Mesothelial cell of epicardium (in vitro differentiated cells): ENCODE results near the gene RP9. TPM values are rescaled to one million over a fixed set of nuclear protein-coding genes. Genes with fewer than 3 reads are reported as not detected.

Source experiments
- DNase-seq, 2 experiments: peaks; one replicate each; pipeline ENCODE4 v3.0.0; 2021; ENCODE audit warnings: low spot score in 2 of 2; ENCODE audit not compliant: unreplicated experiment in 2 of 2
- H3K27ac Mint-ChIP-seq: 2 replicates; pipeline ENCODE4 v1.8.0; 2021; ENCODE audit warnings: mixed read lengths
- H3K27me3 Mint-ChIP-seq: 2 replicates; pipeline ENCODE4 v1.8.0; 2021; ENCODE audit warnings: low read depth, mixed read lengths
- H3K36me3 Mint-ChIP-seq: 2 replicates; pipeline ENCODE4 v1.8.0; 2021; ENCODE audit warnings: mixed read lengths
- H3K4me1 Mint-ChIP-seq: 2 replicates; pipeline ENCODE4 v1.8.0; 2021; ENCODE audit warnings: mixed read lengths
- H3K4me3 Mint-ChIP-seq: 2 replicates; pipeline ENCODE4 v1.8.0; 2021; ENCODE audit warnings: mild to moderate bottlenecking, moderate library complexity, mixed read lengths
- H3K9me3 Mint-ChIP-seq: 2 replicates; pipeline ENCODE4 v1.8.0; 2021; ENCODE audit warnings: mixed read lengths
- CTCF ChIP-seq: fragments of 200-600 bp; sonication (generic); IDR thresholded peaks from one replicate; pipeline ENCODE4 v1.5.0; 2021; ENCODE audit warnings: antibody characterized with exemption; ENCODE audit not compliant: unreplicated experiment
- total RNA-seq: library from RNA; stranded (reverse); gene quantifications from 3 replicates; pipeline ENCODE4 v1.2.1, GENCODE V29; 2021

Gene RP9
- total RNA-seq, 1 donor from 2014 or later: 20.3 TPM

GRCh38 chr7:33044986-33045385 is 64.2 kb downstream of the RP9 start:
- peaks cover 2% of the 10 kb centered on the region for H3K36me3 Mint-ChIP-seq
- TF ChIP-seq CTCF: no peak
- H3K4me1 Mint-ChIP-seq: peaks cover 22% of the 10 kb centered on the region
- H3K9me3 Mint-ChIP-seq: no peaks in the 10 kb centered on the region
- H3K27me3 Mint-ChIP-seq: no peaks in the 10 kb centered on the region
- no peak overlapping the region for H3K27ac Mint-ChIP-seq
- no peak for DNase-seq
- H3K4me3 Mint-ChIP-seq: no peak overlapping the region

Other genes starting within 250 kb of the RP9 start
- 41.9 to 42.3 TPM (median 42.1 TPM) in 3 replicates for gene KBTBD2, start 217.6 kb downstream of the RP9 start, total RNA-seq
- 186 to 208 TPM (median 186 TPM) in 3 replicates for gene FKBP9, start 152.0 kb downstream of the RP9 start, total RNA-seq
- 28.2 to 32.0 TPM (median 29.8 TPM) in 3 replicates for gene NT5C3A, start 46.6 kb downstream of the RP9 start, total RNA-seq
- gene BBS9, start 20.2 kb upstream of the RP9 start, total RNA-seq: 23.1 to 26.9 TPM (median 24.2 TPM) in 3 replicates